ENCODE results near the gene CCSER1. TPM values are rescaled to one million over a fixed set of nuclear protein-coding genes. Genes with fewer than 3 reads are reported as not detected.

Gene CCSER1
- total and polyA plus RNA-seq, 2 of the 8 experiments (the other 6 are each of a cell fraction or from before 2014, with no cell fraction given) = 0.26 to 0.84 TPM

DNA sequence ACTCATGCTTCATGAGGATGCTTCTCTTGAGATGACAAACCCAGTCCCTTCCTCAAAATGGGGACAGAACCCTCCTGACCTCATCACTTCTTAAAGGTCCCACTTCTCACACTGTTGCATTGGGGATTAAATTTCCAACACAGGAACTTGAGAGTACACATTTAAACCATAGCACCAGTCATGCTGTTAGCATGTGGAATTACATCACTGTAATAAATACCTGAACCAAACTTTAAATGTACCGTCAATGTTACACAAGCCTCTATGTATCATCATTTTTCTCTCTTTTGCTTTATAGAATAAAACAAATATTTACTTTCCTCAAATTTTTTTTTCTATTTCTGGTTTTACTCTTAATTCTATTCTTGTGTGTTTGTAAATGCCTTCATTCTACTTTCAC lies 448.2 kb downstream of the CCSER1 start:
- Histone ChIP-seq H2BK12ac (ENCODE audit: low read depth, low read length) (no peak overlapping the region), H3K18ac (ENCODE audit: extremely low read depth, low read length) (no peak overlapping the region), H4K8ac (ENCODE audit: extremely low read depth, insufficient read depth, low read length) (no peak overlapping the region), H3K79me2 (ENCODE audit: control insufficient read depth in 1 of 2, insufficient read depth in 2 of 2, low read length in 2 of 2) (no peaks in the 10 kb centered on the region), H3K27ac (ENCODE audit: low read depth, low read length) (no peak overlapping the region), H3K36me3 (ENCODE audit: control insufficient read depth in 2 of 4, insufficient read depth in 4 of 4, low read length in 3 of 4) (no peaks in the 10 kb centered on the region), H2BK15ac (ENCODE audit: low read length) (no peak overlapping the region), H2BK5ac (ENCODE audit: low read depth, low read length) (no peak overlapping the region), H3K56ac (replicated peaks; ENCODE audit: insufficient read length, low read depth, low read length) (no peak overlapping the region), H4K91ac (replicated peaks; ENCODE audit: insufficient read length, low read length) (no peak overlapping the region), H3K79me1 (ENCODE audit: low read depth, low read length) (no peaks in the 10 kb centered on the region), H3K23me2 (ENCODE audit: low read depth, low read length) (no peaks in the 10 kb centered on the region; the same call in 1 of the 2 replicates), H3K4me3 (ENCODE audit: extremely low read depth in 1 of 4, insufficient read depth in 2 of 4, low read depth in 3 of 4, low read length in 4 of 4) (no peak overlapping the region), H2AK5ac (ENCODE audit: low read depth, low read length) (no peak overlapping the region), H2AFZ (ENCODE audit: low read length) (no peak overlapping the region), H4K5ac (ENCODE audit: insufficient read length, low read depth, low read length) (no peak overlapping the region), H3K9ac (replicated peaks in 1 of 4; ENCODE audit: extremely low read depth in 1 of 4, low read depth in 3 of 4, low read length in 3 of 4) (no peak overlapping the region), H3K14ac (ENCODE audit: insufficient read length) (no peak overlapping the region), H3K4me1 (replicated peaks in 1 of 4; ENCODE audit: control insufficient read depth in 3 of 4, insufficient read depth in 4 of 4, low read length in 3 of 4) (peaks cover 0 to 2% (median 1%) of the 10 kb centered on the region in 4 experiments; a peak in 2 of 7 replicates), H2BK20ac (ENCODE audit: low read length) (no peak overlapping the region), H3K27me3 (replicated peaks in 1 of 4; ENCODE audit: control insufficient read depth in 3 of 4, extremely low read depth in 1 of 4, insufficient read depth in 3 of 4, low read length in 3 of 4) (no peaks in the 10 kb centered on the region), H3K9me3 (ENCODE audit: insufficient read depth in 2 of 2, low read depth in 1 of 2, low read length in 1 of 2) (no peaks in the 10 kb centered on the region), H4K20me1 (replicated peaks in 1 of 2; ENCODE audit: control insufficient read depth in 1 of 2, insufficient read depth in 2 of 2, low read length in 2 of 2) (no peaks in the 10 kb centered on the region), H3K23ac (ENCODE audit: insufficient read length) (no peak overlapping the region), H3K4me2 (ENCODE audit: insufficient read depth in 1 of 2, low read depth in 2 of 2, low read length in 2 of 2) (no peak overlapping the region), H3K4ac (replicated peaks; ENCODE audit: insufficient read length, low read depth, low read length) (no peak overlapping the region), H2BK120ac (replicated peaks; ENCODE audit: low read depth, low read length) (no peak overlapping the region)
- DNase-seq (ENCODE audit: low read depth in 1 of 2, low spot score in 2 of 2) (no peak), FAIRE-seq (no peak)
- ChIA-PET CTCF (ENCODE audit: partially characterized antibody) (no interaction called here), POLR2A (ENCODE audit: partially characterized antibody) (no interaction called here)
- no peak for TF ChIP-seq ASH2L (IDR thresholded peaks at IDR 0.05; ENCODE audit: low read length)
- WGBS, 2 experiments (ENCODE audit: extremely low coverage in 1 of 2, insufficient coverage in 1 of 2, insufficient read length in 1 of 2, insufficient replicate concordance in 2 of 2, low coverage in 1 of 2, low lambda C conversion rate in 2 of 2, missing lambda C conversion rate in 1 of 2) = 90% methylated on average over 1 of the region's 1 CpG; no CpG with 5 or more reads in 1 of the 2 experiments
